ENCODE measurements around the gene CPN2.

CPN2 gene

DNA sequence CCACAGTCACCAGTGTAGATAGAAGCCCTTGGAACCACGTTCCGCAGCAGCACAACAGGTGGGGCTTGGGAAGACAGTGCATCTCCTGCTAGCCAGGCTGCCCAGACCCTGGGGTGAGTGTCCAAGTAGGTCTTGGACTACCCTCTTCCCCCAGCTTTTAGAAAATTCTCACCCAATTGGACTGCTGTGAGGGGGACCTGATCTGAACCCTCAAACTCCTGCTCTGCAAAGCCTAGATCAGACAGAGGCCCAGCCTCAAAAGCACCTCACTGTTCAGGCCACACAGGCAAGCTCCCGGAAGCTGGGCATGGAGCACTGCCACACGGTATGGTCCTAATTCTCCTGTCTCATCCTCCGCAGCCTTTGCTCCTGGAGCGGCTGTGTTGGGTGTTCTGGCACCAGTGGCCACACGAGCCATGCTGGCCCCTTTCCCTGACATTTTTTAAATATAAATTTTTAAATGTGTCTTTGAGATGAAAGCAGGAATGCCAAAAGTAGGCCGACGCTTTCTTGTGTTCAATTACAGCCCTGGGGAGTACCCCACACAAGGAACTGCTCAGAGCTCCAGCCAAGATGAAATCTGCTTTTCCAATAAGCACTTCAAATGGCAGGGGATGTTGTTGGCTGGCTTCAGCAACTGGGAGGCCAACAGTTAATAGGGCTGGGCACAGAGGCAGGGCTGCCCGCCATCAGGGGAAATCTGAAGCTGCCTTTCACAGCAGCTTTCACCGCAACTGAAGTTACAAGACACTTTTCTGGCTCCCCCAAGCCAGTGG lies 40.9 kb downstream of the CPN2 start:
- Histone ChIP-seq H3K27me3 (ENCODE audit: low read depth, low read length) (peaks cover 61% of the 10 kb centered on the region), H4K20me1 (ENCODE audit: insufficient read depth, low read length) (no peaks in the 10 kb centered on the region), H3K27ac (ENCODE audit: low read length) (no peak overlapping the region), H3K9me3 (ENCODE audit: insufficient read depth, low read length) (no peaks in the 10 kb centered on the region), H3K36me3 (replicated peaks; ENCODE audit: low read depth, low read length) (no peaks in the 10 kb centered on the region), H3K79me2 (ENCODE audit: low read length) (no peaks in the 10 kb centered on the region), H3K4me1 (ENCODE audit: low read length) (peaks cover 55% of the 10 kb centered on the region), H3K9ac (ENCODE audit: low read length) (no peak overlapping the region), H3K4me2 (ENCODE audit: low read length) (peak overlapping the region; percentile 87; the same call in 1 of the 2 replicates), H2AFZ (ENCODE audit: low read depth, low read length) (no peak overlapping the region), H3K4me3 (ENCODE audit: low read length) (no peak overlapping the region)
- no peak for TF ChIP-seq EZH2phosphoT487 (IDR thresholded peaks at IDR 0.05; ENCODE audit: low read depth)
- TF ChIP-seq, protein P1, sequence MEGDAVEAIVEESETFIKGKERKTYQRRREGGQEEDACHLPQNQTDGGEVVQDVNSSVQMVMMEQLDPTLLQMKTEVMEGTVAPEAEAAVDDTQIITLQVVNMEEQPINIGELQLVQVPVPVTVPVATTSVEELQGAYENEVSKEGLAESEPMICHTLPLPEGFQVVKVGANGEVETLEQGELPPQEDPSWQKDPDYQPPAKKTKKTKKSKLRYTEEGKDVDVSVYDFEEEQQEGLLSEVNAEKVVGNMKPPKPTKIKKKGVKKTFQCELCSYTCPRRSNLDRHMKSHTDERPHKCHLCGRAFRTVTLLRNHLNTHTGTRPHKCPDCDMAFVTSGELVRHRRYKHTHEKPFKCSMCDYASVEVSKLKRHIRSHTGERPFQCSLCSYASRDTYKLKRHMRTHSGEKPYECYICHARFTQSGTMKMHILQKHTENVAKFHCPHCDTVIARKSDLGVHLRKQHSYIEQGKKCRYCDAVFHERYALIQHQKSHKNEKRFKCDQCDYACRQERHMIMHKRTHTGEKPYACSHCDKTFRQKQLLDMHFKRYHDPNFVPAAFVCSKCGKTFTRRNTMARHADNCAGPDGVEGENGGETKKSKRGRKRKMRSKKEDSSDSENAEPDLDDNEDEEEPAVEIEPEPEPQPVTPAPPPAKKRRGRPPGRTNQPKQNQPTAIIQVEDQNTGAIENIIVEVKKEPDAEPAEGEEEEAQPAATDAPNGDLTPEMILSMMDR (IDR thresholded peaks at IDR 0.05; ENCODE audit: low read depth, low read length), result no peak

DNA sequence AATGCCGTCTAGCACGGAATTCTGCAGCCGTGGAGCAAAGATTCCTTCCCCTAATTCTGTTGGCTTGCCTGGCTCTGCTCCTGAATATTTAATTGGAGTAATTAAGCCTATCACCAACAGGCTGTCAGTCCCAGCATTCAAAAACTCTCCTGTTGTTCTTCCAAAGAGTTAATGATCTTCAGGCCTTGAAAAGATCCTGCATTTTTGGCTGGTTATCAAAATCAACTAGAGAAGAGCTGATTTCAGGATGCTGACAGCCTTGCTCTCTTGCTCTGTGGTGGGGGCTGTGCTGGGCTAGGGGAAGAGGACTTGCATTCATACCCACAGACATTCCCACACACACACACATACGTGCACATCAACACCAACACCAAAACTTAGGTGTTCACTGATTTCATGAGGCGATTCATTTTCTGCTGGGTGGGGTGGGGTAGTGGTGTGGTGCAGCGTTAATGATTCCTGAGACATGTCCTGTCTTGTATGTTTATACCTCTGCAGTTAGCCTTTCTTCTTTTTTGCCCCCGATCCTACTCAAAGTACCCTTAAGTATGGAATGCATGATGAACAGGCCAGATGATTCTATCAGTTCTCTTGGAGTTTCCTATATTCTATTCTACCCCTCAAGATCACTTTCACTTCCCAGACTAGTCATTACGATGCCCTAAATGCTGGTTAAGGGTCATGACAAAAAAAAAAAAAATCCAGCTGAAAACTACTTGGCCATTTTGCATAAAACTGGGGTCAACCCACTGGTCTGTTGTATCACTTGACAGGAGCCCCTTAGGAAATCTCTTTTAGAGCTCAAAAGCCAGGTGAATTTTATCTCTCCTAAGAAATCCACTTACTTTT lies 42.3 kb downstream of the CPN2 start:
- Histone ChIP-seq H3K79me2 (ENCODE audit: low read length) (no peaks in the 10 kb centered on the region), H3K4me1 (ENCODE audit: low read length) (peaks cover 55% of the 10 kb centered on the region), H3K4me2 (ENCODE audit: low read length) (peak overlapping the region; percentile 87), H4K20me1 (ENCODE audit: insufficient read depth, low read length) (no peaks in the 10 kb centered on the region), H3K27me3 (ENCODE audit: low read depth, low read length) (peaks cover 60% of the 10 kb centered on the region), H3K9me3 (ENCODE audit: insufficient read depth, low read length) (no peaks in the 10 kb centered on the region), H3K4me3 (ENCODE audit: low read length) (peak overlapping the region; percentile 44), H3K9ac (ENCODE audit: low read length) (peak overlapping the region; percentile 28; the same call in 1 of the 2 replicates), H2AFZ (ENCODE audit: low read depth, low read length) (no peak overlapping the region), H3K27ac (ENCODE audit: low read length) (peak overlapping the region; percentile 93), H3K36me3 (replicated peaks; ENCODE audit: low read depth, low read length) (no peaks in the 10 kb centered on the region)
- no peak for TF ChIP-seq EZH2phosphoT487 (IDR thresholded peaks at IDR 0.05; ENCODE audit: low read depth)
- TF ChIP-seq, protein P1 (IDR thresholded peaks at IDR 0.05; ENCODE audit: low read depth, low read length), result no peak

GRCh38 chr3:194307849-194308248 lies 43.3 kb downstream of the CPN2 start:
- TF ChIP-seq, protein P1 (IDR thresholded peaks at IDR 0.05; ENCODE audit: low read depth, low read length), result no peak
- no peak for TF ChIP-seq EZH2phosphoT487 (IDR thresholded peaks at IDR 0.05; ENCODE audit: low read depth)
- Histone ChIP-seq H3K79me2 (ENCODE audit: low read length) (no peaks in the 10 kb centered on the region), H3K27me3 (ENCODE audit: low read depth, low read length) (peaks cover 60% of the 10 kb centered on the region), H3K36me3 (replicated peaks; ENCODE audit: low read depth, low read length) (no peaks in the 10 kb centered on the region), H4K20me1 (ENCODE audit: insufficient read depth, low read length) (no peaks in the 10 kb centered on the region), H3K4me2 (ENCODE audit: low read length) (peak overlapping the region; percentile 87), H2AFZ (ENCODE audit: low read depth, low read length) (no peak overlapping the region), H3K27ac (ENCODE audit: low read length) (peak overlapping the region; percentile 93), H3K4me1 (ENCODE audit: low read length) (peaks cover 55% of the 10 kb centered on the region), H3K9ac (ENCODE audit: low read length) (peak overlapping the region; percentile 28; the same call in 1 of the 2 replicates), H3K4me3 (ENCODE audit: low read length) (peak overlapping the region; percentile 58), H3K9me3 (ENCODE audit: insufficient read depth, low read length) (no peaks in the 10 kb centered on the region)
